ENCODE data around the gene ZCCHC24. TPM values are rescaled to one million over a fixed set of nuclear protein-coding genes. Genes with fewer than 3 reads are reported as not detected.

The ZCCHC24 gene
- total and polyA plus RNA-seq, 4 donors, result 7.8 to 23.9 (median 14.8) TPM

GRCh38 chr10:79346388-79347225 is 98.8 kb downstream of the ZCCHC24 start:
- H3K9me3 ChIP-seq (ENCODE audit: control insufficient read depth in 4 of 4, low read length in 3 of 4), result no peaks in the 10 kb centered on the region
- H3K4me1 ChIP-seq (ENCODE audit: control insufficient read depth in 4 of 4, insufficient read depth in 4 of 4, low read length in 3 of 4), result peaks cover 22 to 63% (median 49%) of the 10 kb centered on the region in 4 donors
- peaks cover 13 to 22% (median 20%) of the 10 kb centered on the region in 4 donors for H3K36me3 ChIP-seq (ENCODE audit: control insufficient read depth in 4 of 4, insufficient read depth in 3 of 4, low read depth in 1 of 4, low read length in 3 of 4)
- peak; percentile 34 for DNase-seq (ENCODE audit: low spot score)
- no peak overlapping the region for H3K9ac ChIP-seq (ENCODE audit: low read depth in 1 of 2, low read length in 2 of 2)
- no peak overlapping the region for H3K4me3 ChIP-seq (ENCODE audit: low read depth in 1 of 3, low read length in 3 of 3)
- no peak overlapping the region for H3K27ac ChIP-seq (ENCODE audit: low read depth in 1 of 2, low read length in 2 of 2)
- H3K27me3 ChIP-seq (ENCODE audit: control insufficient read depth in 4 of 4, insufficient read depth in 4 of 4, low read length in 3 of 4), result no peaks in the 10 kb centered on the region
- TF ChIP-seq ZBTB33 (IDR thresholded peaks at IDR 0.05) (no peak), RAD21 (IDR thresholded peaks at IDR 0.05) (no peak), EGR1 (IDR thresholded peaks at IDR 0.05; ENCODE audit: low read depth in 2 of 2) (no peak), YY1 (IDR thresholded peaks at IDR 0.05) (no peak), HNF4A (conservative IDR thresholded peaks at IDR 0.05) (no peak), HNF4G (IDR thresholded peaks at IDR 0.05) (no peak), SP1 (IDR thresholded peaks at IDR 0.05) (no peak), JUND (IDR thresholded peaks at IDR 0.05) (no peak), TAF1 (conservative IDR thresholded peaks at IDR 0.05) (no peak), FOXA2 (IDR thresholded peaks at IDR 0.05) (no peak), FOXA1 (IDR thresholded peaks at IDR 0.05) (no peak), CTCF (IDR thresholded peaks at IDR 0.05; ENCODE audit: low read depth, low read length, missing input control) (no peak), GABPA (IDR thresholded peaks at IDR 0.05 in 1 of 2, conservative IDR thresholded peaks at IDR 0.05 in 1 of 2) (no peak), NR2F2 (IDR thresholded peaks at IDR 0.05) (no peak), RXRA (IDR thresholded peaks at IDR 0.05) (no peak), MAX (IDR thresholded peaks at IDR 0.05) (no peak)
- TF ChIP-seq, protein P1, sequence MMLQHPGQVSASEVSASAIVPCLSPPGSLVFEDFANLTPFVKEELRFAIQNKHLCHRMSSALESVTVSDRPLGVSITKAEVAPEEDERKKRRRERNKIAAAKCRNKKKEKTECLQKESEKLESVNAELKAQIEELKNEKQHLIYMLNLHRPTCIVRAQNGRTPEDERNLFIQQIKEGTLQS (IDR thresholded peaks at IDR 0.05), result no peak
- TF ChIP-seq, protein P2, sequence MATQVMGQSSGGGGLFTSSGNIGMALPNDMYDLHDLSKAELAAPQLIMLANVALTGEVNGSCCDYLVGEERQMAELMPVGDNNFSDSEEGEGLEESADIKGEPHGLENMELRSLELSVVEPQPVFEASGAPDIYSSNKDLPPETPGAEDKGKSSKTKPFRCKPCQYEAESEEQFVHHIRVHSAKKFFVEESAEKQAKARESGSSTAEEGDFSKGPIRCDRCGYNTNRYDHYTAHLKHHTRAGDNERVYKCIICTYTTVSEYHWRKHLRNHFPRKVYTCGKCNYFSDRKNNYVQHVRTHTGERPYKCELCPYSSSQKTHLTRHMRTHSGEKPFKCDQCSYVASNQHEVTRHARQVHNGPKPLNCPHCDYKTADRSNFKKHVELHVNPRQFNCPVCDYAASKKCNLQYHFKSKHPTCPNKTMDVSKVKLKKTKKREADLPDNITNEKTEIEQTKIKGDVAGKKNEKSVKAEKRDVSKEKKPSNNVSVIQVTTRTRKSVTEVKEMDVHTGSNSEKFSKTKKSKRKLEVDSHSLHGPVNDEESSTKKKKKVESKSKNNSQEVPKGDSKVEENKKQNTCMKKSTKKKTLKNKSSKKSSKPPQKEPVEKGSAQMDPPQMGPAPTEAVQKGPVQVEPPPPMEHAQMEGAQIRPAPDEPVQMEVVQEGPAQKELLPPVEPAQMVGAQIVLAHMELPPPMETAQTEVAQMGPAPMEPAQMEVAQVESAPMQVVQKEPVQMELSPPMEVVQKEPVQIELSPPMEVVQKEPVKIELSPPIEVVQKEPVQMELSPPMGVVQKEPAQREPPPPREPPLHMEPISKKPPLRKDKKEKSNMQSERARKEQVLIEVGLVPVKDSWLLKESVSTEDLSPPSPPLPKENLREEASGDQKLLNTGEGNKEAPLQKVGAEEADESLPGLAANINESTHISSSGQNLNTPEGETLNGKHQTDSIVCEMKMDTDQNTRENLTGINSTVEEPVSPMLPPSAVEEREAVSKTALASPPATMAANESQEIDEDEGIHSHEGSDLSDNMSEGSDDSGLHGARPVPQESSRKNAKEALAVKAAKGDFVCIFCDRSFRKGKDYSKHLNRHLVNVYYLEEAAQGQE (IDR thresholded peaks at IDR 0.05), result no peak
- WGBS, result 72% methylated on average over 12 of the region's 12 CpGs

All from liver (tissue), 9 donors.